Ovary (tissue), 9 donors: Measurements from ENCODE around the gene TOM1L2. TPM values are rescaled to one million over a fixed set of nuclear protein-coding genes. Genes with fewer than 3 reads are reported as not detected.

ENCODE experiments used
- DNase-seq, 5 donors: peaks; one replicate each; pipeline ENCODE4 v3.0.0-alpha.2; 2019 to 2020
- H3K27ac ChIP-seq, 2 donors: fragments of 200-600 bp; one replicate each; pipeline versions ENCODE4 v1.5.1 to v1.8.0; 2019 to 2022
- H3K27me3 ChIP-seq: fragments of 200-600 bp; one replicate; pipeline ENCODE4 v1.8.0; 2022
- H3K36me3 ChIP-seq: fragments of 200-600 bp; sonication (generic); one replicate; pipeline ENCODE4 v1.5.1; 2019
- H3K4me1 ChIP-seq: one replicate; pipeline ENCODE4 v1.8.1; 2013; ENCODE audit warnings: mild to moderate bottlenecking, moderate library complexity; ENCODE audit not compliant: insufficient read depth
- H3K4me3 ChIP-seq: fragments of 200-600 bp; sonication (generic); one replicate; pipeline ENCODE4 v1.5.1; 2017
- H3K9me3 ChIP-seq, 2 donors: fragments of 200-600 bp in 1 of 2; sonication (generic) in 1 of 2; one replicate each; pipeline versions ENCODE4 v1.5.1 to v1.8.1; 2013 to 2019; ENCODE audit warnings: mild to moderate bottlenecking in 1 of 2, moderate library complexity in 1 of 2
- EP300 ChIP-seq: sonication (generic); formaldehyde crosslinking; IDR thresholded peaks from one replicate; pipeline ENCODE4 v1.6.1; 2017; ENCODE audit warnings: antibody characterized with exemption
- POLR2A ChIP-seq: fragments of 450-650 bp; IDR thresholded peaks from one replicate; pipeline ENCODE4 v1.6.1; 2017; ENCODE audit warnings: antibody characterized with exemption, mild to moderate bottlenecking, moderate library complexity
- WGBS, 3 donors: extraction: QIAGEN DNeasy Blood & Tissue Kit in 1 of 3; methylation state at CpG; one replicate each; pipeline versions ENCODE4 v1.1.5 to v1.1.7; 2013 to 2017; 5-methylcytosine and 5-hydroxymethylcytosine counted together
- intact Hi-C, 4 donors: fragments of 100-400 bp; cut with DNase I; formaldehyde crosslinking; loops; one replicate each; pipeline versions ENCODE4 v1.11.0 to v1.15.1; 2022 to 2023
- polyA plus RNA-seq, 2 donors: library from polyadenylated mRNA; stranded (reverse); fragments of 200-250 nt in 1 of 2; fragments of 350-450 nt in 1 of 2; fragmentation: Illumina TruSeq in 1 of 2; extraction: RNeasy Lipid Tissue Mini Kit (QIAGEN cat#74804) in 1 of 2; gene quantifications; one replicate each; pipeline ENCODE4 v1.2.3, GENCODE V29; 2013 to 2014
- total RNA-seq, 7 donors: library from RNA; depleted of rRNA in 2 of 7; stranded (reverse); fragments of >200 nt in 2 of 7; fragmentation: NEBNext Ultra II Directional in 3 of 7; extraction: Animal tissue kit (Norgen Biotek cat#: 25700) in 3 of 7; gene quantifications; one replicate each; pipeline versions ENCODE4 v1.1.0 to v1.2.4, GENCODE V29; 2016 to 2023
- TF ChIP-seq, protein P1 (sequence below), 3 donors: fragments of 450-650 bp in 2 of 3; fragments of 200-600 bp in 1 of 3; IDR thresholded peaks; one replicate each; pipeline versions ENCODE4 v1.5.1 to v1.8.0; 2016 to 2022; ENCODE audit warnings: antibody characterized with exemption in 3 of 3, mild to moderate bottlenecking in 1 of 3
- donor health status: DM: no; HTN: no; CAD: no; lungs with moderate emphysema.
- donor health status: DM: no; HTN: no; CAD: no.
- donor health status: Bipolar disorder and iron deficiency.
- donor health status: DM: yes; HTN: yes; CAD: no.
- donor health status: DM: no; HTN: no; CAD: no.
- donor health status: DM: yes; HTN: yes; CAD: no.

Gene TOM1L2
- total and polyA plus RNA-seq, 9 donors = 25.6 to 62.5 (median 45.9) TPM

DNA sequence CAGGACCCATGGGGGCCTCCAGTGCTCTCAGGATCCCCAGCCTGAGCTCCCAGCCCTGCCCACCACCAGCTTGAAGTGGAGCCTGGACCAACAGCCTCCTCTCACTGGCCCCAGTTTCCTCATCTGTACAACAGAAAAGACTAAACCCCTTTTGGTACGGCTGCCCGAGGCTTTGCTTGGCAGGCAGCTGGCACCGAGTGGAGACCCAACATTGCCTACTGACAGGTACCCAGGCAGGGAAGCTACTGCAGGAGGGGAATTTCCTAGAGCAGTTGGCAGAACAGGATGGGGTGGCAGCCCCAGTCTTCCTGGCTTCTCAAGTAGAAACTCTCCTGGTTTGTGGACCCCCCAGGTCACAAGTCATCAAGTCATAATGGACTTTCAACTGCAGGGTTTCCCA is 149.6 kb downstream of the TOM1L2 start:
- Histone ChIP-seq H3K9me3 (no peaks in the 10 kb centered on the region), H3K4me3 (no peak overlapping the region), H3K36me3 (no peaks in the 10 kb centered on the region), H3K4me1 (peaks cover 43% of the 10 kb centered on the region), H3K27ac (peak overlapping the region; percentile 41 to 56), H3K27me3 (no peaks in the 10 kb centered on the region)
- 77 to 91% (median 87%) methylated on average over 3 of the region's 3 CpGs for WGBS, 3 donors
- intact Hi-C loops = no loop called here
- no peak for DNase-seq
- TF ChIP-seq, protein P1, sequence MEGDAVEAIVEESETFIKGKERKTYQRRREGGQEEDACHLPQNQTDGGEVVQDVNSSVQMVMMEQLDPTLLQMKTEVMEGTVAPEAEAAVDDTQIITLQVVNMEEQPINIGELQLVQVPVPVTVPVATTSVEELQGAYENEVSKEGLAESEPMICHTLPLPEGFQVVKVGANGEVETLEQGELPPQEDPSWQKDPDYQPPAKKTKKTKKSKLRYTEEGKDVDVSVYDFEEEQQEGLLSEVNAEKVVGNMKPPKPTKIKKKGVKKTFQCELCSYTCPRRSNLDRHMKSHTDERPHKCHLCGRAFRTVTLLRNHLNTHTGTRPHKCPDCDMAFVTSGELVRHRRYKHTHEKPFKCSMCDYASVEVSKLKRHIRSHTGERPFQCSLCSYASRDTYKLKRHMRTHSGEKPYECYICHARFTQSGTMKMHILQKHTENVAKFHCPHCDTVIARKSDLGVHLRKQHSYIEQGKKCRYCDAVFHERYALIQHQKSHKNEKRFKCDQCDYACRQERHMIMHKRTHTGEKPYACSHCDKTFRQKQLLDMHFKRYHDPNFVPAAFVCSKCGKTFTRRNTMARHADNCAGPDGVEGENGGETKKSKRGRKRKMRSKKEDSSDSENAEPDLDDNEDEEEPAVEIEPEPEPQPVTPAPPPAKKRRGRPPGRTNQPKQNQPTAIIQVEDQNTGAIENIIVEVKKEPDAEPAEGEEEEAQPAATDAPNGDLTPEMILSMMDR (IDR thresholded peaks at IDR 0.05) = no peak
- no peak for TF ChIP-seq POLR2A
- TF ChIP-seq EP300 = no peak

DNA sequence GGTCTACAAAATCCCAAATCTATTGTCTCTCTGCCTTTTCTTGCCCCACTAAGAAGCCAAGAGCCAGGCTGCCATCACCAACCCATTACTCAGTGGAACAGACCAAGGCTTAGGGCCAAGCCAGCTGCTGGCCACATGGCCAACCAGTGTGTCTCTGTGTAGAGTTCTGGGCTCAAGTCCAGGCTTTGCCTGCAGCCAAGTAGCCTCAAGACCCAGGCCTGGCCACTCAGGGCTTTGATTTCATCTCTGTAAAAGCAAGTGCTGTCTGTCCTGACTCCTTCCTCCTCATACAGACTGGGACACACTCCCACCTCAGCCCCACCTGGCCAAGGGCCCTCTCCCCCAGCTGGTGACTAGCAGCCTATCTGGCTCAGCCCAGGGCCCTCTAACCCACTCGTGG is 150.0 kb downstream of the TOM1L2 start:
- H3K27me3 ChIP-seq = no peaks in the 10 kb centered on the region
- TF ChIP-seq, protein P1 (IDR thresholded peaks at IDR 0.05) = no peak
- TF ChIP-seq POLR2A (no peak), EP300 (no peak)
- H3K36me3 ChIP-seq = no peaks in the 10 kb centered on the region
- no peaks in the 10 kb centered on the region for H3K9me3 ChIP-seq
- intact Hi-C loops = no loop called here
- 0 to 20% (median 18%) methylated on average over 1 of the region's 1 CpG for WGBS, 3 donors
- H3K4me1 ChIP-seq = peaks cover 43% of the 10 kb centered on the region
- peak overlapping the region; percentile 41 to 56 for H3K27ac ChIP-seq
- DNase-seq = peak; percentile 63 to 77 (median 69)
- no peak overlapping the region for H3K4me3 ChIP-seq

DNA sequence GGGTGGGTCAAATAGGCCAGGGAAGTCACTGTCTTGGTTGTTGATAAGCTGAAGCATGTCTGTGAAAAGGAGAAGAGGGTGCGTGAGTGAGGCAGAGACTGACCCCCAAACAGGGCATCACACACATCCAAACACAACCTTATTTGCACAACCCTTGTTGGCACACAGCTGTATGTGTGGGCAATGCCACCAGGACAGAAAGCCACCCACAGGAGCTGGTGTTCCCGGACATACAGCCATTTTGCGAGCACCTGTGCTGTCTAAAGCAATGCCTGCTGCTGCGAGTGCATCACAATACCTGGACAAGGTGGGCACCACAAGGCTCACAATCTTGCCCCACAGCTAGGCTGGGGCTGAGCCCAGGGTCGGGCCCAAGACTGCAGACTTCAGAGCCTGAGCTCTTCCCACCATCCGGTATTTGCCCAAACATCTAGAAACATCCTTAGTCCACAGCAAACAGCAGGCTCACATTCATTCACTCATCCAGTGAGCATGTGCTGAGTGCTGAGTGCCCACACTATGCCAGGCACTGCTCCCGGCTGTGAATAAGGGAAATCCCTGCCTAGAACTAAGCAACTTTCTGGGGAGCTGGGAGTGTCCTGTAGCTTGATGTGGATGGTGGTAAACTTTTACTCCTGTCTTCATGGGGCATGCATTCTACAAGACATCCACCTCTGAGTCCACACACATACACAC is 151.6 kb downstream of the TOM1L2 start:
- Histone ChIP-seq H3K27ac (no peak overlapping the region), H3K36me3 (no peaks in the 10 kb centered on the region), H3K4me1 (peaks cover 34% of the 10 kb centered on the region), H3K4me3 (no peak overlapping the region), H3K9me3 (no peaks in the 10 kb centered on the region), H3K27me3 (no peaks in the 10 kb centered on the region)
- intact Hi-C loops = no loop called here
- TF ChIP-seq EP300 (no peak), POLR2A (no peak)
- TF ChIP-seq, protein P1 (IDR thresholded peaks at IDR 0.05) = no peak
- 92 to 95% (median 93%) methylated on average over 7 of the region's 7 CpGs for WGBS, 3 donors
- no peak for DNase-seq

DNA sequence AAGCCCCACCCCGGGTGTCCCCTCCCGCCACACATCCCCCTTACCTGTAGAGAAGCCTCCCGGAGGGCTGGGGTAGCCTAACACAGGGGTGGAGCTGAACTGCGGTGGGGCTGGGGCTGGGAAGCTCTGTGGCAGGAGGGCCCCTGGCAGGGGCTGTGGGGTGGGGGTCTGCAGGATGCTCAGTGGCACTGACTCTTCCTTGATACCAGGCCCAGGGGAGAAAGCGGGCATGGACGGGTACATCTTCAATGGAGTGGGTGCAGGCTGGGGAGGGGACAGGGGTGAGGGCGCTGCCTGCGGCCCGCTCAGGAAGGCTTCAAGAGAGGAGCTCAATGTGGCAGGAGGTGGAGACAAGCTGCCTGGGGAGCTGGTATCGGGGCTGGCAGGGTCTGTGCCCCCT is 152.2 kb downstream of the TOM1L2 start:
- Histone ChIP-seq H3K9me3 (no peaks in the 10 kb centered on the region), H3K36me3 (no peaks in the 10 kb centered on the region), H3K4me3 (no peak overlapping the region), H3K4me1 (peaks cover 31% of the 10 kb centered on the region), H3K27ac (no peak overlapping the region), H3K27me3 (no peaks in the 10 kb centered on the region)
- WGBS, 3 donors = 87 to 91% (median 88%) methylated on average over 10 of the region's 10 CpGs
- intact Hi-C loops = no loop called here
- no peak for DNase-seq
- TF ChIP-seq, protein P1 (IDR thresholded peaks at IDR 0.05) = no peak
- TF ChIP-seq EP300 (no peak), POLR2A (no peak)
